ENCODE data around the gene MAGEH1. TPM values are rescaled to one million over a fixed set of nuclear protein-coding genes. Genes with fewer than 3 reads are reported as not detected.

Gene MAGEH1
- total and polyA plus RNA-seq, 2 donors from 2014 or later: 23.7 to 47.3 TPM

GRCh38 chrX:55450259-55450658, 1.7 kb upstream of the MAGEH1 start:
- no peak for TF ChIP-seq CTCF (IDR thresholded peaks at IDR 0.05; ENCODE audit: borderline replicate concordance, extremely low read depth, insufficient read depth)
- H3K27ac ChIP-seq (ENCODE audit: low read depth in 2 of 2, low read length in 2 of 2): no peak overlapping the region
- no peak overlapping the region for H3K9ac ChIP-seq (ENCODE audit: low read length in 3 of 3)
- H3K9me3 ChIP-seq (ENCODE audit: control insufficient read depth in 2 of 3, insufficient read depth in 1 of 3, low read length in 3 of 3): no peaks in the 10 kb centered on the region
- FAIRE-seq: no peak
- DNase-seq: peak in 1 of 5 donors; percentile 26
- no peaks in the 10 kb centered on the region for H3K36me3 ChIP-seq (ENCODE audit: control insufficient read depth in 2 of 3, insufficient read depth in 3 of 3, low read length in 3 of 3)
- no peaks in the 10 kb centered on the region for H3K27me3 ChIP-seq (ENCODE audit: control insufficient read depth, insufficient read depth, low read length)
- no peak overlapping the region for H3K4me3 ChIP-seq (ENCODE audit: low read length in 3 of 3)
- intact Hi-C loops (cut with DNase I): no loop called here
- H3K4me1 ChIP-seq (ENCODE audit: control insufficient read depth in 2 of 3, insufficient read depth in 2 of 3, low read depth in 1 of 3, low read length in 3 of 3): peaks cover 0 to 4% (median 2%) of the 10 kb centered on the region in 3 donors

- H3K4me1 ChIP-seq (ENCODE audit: control insufficient read depth in 2 of 3, insufficient read depth in 2 of 3, low read depth in 1 of 3, low read length in 3 of 3): peaks cover 0 to 4% (median 2%) of the 10 kb centered on the region in 3 donors
- H3K27me3 ChIP-seq (ENCODE audit: control insufficient read depth, insufficient read depth, low read length): no peaks in the 10 kb centered on the region
- TF ChIP-seq CTCF (IDR thresholded peaks at IDR 0.05; ENCODE audit: borderline replicate concordance, extremely low read depth, insufficient read depth): no peak
- no peak for FAIRE-seq
- intact Hi-C loops (cut with DNase I): no loop called here
- no peaks in the 10 kb centered on the region for H3K9me3 ChIP-seq (ENCODE audit: control insufficient read depth in 2 of 3, insufficient read depth in 1 of 3, low read length in 3 of 3)
- H3K4me3 ChIP-seq (ENCODE audit: low read length in 3 of 3): peak overlapping the region; percentile 75 to 86 (median 83)
- H3K9ac ChIP-seq (ENCODE audit: low read length in 3 of 3): peak overlapping the region in 1 of 3 donors; percentile 38
- H3K27ac ChIP-seq (ENCODE audit: low read depth in 2 of 2, low read length in 2 of 2): peak overlapping the region in 1 of 2 donors; percentile 81
- no peaks in the 10 kb centered on the region for H3K36me3 ChIP-seq (ENCODE audit: control insufficient read depth in 2 of 3, insufficient read depth in 3 of 3, low read length in 3 of 3)
- peak in 2 of 5 donors; percentile 3 to 29 for DNase-seq
Observed at GRCh38 chrX:55451141-55451540, 786 bp upstream of the MAGEH1 start.

DNA sequence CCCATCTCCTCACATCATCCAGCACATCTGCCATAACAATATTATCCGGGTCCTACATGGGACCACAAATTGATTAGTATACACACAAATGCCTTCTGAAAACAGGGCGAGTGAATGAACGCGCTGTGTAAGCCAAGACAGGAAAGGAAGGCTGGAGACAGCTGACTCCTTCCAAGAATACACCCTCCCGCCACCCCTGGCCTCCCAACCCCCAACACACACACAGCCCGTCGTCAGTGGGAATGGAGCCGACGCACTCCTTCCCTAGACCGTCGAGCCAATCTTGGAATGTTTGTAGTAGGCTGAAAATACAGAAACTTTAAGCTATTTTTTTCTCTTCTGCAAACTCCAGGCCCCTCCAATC, 319 bp upstream of the MAGEH1 start:
- intact Hi-C loops (cut with DNase I): no loop called here
- H3K27ac ChIP-seq (ENCODE audit: low read depth in 2 of 2, low read length in 2 of 2): peak overlapping the region; percentile 7 to 81

More for the DNA sequence above, 319 bp upstream of the MAGEH1 start:
- DNase-seq (no peak), FAIRE-seq (no peak)
- TF ChIP-seq CTCF (IDR thresholded peaks at IDR 0.05; ENCODE audit: borderline replicate concordance, extremely low read depth, insufficient read depth): no peak
- no peaks in the 10 kb centered on the region for H3K36me3 ChIP-seq (ENCODE audit: control insufficient read depth in 2 of 3, insufficient read depth in 3 of 3, low read length in 3 of 3)
- peak overlapping the region; percentile 75 to 86 (median 83) for H3K4me3 ChIP-seq (ENCODE audit: low read length in 3 of 3)
- H3K27me3 ChIP-seq (ENCODE audit: control insufficient read depth, insufficient read depth, low read length): no peaks in the 10 kb centered on the region
- no peaks in the 10 kb centered on the region for H3K9me3 ChIP-seq (ENCODE audit: control insufficient read depth in 2 of 3, insufficient read depth in 1 of 3, low read length in 3 of 3)
- H3K9ac ChIP-seq (ENCODE audit: low read length in 3 of 3): peak overlapping the region; percentile 38 to 61 (median 55)
- H3K4me1 ChIP-seq (ENCODE audit: control insufficient read depth in 2 of 3, insufficient read depth in 2 of 3, low read depth in 1 of 3, low read length in 3 of 3): peaks cover 0 to 4% (median 2%) of the 10 kb centered on the region in 3 donors

All from kidney (tissue), 14 donors.